VCaP (cell line): ENCODE results near the gene ANO3.

Source experiments
- H3K27ac ChIP-seq: fragments of 450-650 bp; 2 replicates; pipeline ENCODE4 v1.5.1; 2017
- TF ChIP-seq, protein P1 (sequence below): fragments of 450-650 bp; conservative IDR thresholded peaks from 2 replicates; pipeline ENCODE4 v1.5.1; 2017; ENCODE audit warnings: mild to moderate bottlenecking, moderate library complexity

ANO3 gene

DNA sequence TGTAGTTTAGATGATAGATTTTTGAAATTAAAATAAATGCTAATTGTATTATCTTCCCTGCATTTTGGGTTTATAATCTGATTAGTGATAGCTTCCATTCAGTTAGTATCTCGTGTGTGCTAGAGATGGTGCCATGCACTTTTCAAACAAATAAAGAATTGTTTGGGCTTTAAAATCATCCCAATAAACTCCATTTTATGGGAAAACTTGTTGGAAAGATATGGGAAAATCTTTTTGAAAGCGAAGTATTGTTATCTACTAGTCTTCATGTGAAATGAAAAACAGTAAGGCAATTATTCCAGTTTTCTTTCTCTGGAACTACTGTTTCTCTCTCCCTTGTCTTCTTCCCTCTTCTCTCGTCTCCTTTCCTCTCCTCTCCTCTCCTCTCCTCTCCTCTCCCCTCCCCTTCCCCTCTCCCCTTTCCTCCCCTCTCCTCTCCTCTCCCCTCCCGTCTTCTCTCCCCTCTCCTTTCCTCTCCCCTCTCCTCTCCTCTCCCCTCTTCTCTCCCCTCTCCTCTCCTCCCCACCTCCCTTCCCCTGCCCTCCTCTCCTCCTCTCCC is 268.0 kb downstream of the ANO3 start:
- no peak overlapping the region for H3K27ac ChIP-seq
- TF ChIP-seq, protein P1, sequence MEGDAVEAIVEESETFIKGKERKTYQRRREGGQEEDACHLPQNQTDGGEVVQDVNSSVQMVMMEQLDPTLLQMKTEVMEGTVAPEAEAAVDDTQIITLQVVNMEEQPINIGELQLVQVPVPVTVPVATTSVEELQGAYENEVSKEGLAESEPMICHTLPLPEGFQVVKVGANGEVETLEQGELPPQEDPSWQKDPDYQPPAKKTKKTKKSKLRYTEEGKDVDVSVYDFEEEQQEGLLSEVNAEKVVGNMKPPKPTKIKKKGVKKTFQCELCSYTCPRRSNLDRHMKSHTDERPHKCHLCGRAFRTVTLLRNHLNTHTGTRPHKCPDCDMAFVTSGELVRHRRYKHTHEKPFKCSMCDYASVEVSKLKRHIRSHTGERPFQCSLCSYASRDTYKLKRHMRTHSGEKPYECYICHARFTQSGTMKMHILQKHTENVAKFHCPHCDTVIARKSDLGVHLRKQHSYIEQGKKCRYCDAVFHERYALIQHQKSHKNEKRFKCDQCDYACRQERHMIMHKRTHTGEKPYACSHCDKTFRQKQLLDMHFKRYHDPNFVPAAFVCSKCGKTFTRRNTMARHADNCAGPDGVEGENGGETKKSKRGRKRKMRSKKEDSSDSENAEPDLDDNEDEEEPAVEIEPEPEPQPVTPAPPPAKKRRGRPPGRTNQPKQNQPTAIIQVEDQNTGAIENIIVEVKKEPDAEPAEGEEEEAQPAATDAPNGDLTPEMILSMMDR, result no peak

GRCh38 chr11:26607725-26608506 is 276.0 kb downstream of the ANO3 start:
- TF ChIP-seq, protein P1, result no peak
- no peak overlapping the region for H3K27ac ChIP-seq

DNA sequence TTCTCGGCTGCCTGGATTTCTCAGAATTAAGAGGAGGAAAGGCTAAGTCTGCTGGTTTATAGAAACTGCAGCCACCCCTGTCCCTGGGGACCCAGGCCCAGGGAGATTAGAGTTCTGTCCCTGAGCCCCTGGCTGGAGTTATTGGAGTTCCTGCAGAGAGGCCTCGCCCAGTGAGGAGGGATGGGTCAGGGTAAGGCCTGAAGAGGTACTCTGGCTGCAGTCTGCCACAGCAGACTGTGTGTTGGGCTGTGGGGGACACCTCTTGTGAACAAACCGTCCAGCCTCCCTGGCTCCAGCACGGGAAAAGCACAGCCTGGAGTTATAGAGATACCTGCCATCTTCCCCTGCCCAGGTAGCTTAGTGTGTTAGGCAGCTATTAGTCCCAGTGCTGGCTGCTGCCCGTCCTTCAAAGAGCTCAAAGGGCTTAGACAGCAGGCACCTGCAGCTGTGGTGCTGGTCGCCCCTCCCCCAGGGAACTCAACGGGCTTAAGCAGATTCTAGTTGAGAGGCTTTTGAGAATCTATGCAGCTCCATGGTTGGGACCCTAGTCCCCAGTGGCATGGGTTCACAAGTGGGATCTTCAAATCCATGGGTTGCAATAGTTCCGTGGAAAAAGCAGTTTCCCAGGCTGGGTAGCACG is 276.7 kb downstream of the ANO3 start:
- TF ChIP-seq, protein P1, result no peak
- no peak overlapping the region for H3K27ac ChIP-seq

GRCh38 chr11:26613759-26614158 is 281.8 kb downstream of the ANO3 start:
- TF ChIP-seq, protein P1, result no peak
- H3K27ac ChIP-seq, result no peak overlapping the region

DNA sequence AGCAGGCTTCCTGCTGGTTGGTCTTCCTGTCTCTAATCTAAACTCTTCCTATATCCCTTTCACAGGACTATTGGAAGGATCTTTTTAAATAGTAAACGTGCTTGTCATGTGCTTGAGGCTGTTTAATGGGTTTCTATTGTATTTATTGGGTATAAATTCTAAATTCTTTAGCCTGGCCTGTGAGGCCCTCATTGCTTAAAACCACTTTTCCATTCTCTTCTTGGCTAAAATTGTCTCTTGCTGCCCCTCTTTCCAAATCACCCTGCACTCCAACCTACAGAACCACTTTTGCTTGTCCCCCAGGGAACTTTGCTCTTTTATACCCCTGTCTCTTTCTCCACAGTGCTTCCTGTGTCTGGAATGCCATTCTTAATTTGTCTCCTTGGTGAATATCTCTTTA is 286.5 kb downstream of the ANO3 start:
- no peak overlapping the region for H3K27ac ChIP-seq
- TF ChIP-seq, protein P1, result no peak

GRCh38 chr11:26620282-26621045 is 288.5 kb downstream of the ANO3 start:
- H3K27ac ChIP-seq, result no peak overlapping the region
- TF ChIP-seq, protein P1, result no peak

DNA sequence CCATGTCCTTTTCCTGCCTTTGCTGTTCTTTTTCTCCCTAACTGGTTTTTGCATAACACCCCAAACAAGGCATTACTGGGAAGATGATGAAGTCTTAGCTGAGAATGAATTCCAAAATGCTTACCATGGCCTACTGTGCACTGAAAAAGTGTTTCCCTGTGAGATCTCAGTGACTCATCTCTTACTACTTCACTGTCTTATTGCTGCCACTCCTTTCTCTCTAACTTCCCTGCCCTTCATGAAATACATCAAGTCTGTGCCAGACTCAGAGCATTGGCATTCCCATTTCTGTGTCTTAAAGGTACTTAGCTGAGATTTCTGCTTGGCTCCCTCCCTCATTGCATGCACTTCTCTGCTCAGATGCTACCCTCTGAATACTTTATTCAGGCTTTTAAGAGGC is 289.2 kb downstream of the ANO3 start:
- TF ChIP-seq, protein P1, result no peak

More for the DNA sequence above, 289.2 kb downstream of the ANO3 start:
- H3K27ac ChIP-seq, result no peak overlapping the region
